Endodermal cell (in vitro differentiated cells): Measurements from ENCODE around the gene HOXD12. TPM values are rescaled to one million over a fixed set of nuclear protein-coding genes. Genes with fewer than 3 reads are reported as not detected.

ENCODE experiments used
- DNase-seq: peaks from one replicate; pipeline ENCODE4 v3.0.0-alpha.2; 2017
- H3K27ac ChIP-seq: 2 replicates; pipeline ENCODE4 v1.5.1; 2013; ENCODE audit warnings: mild to moderate bottlenecking, low read depth, low read length, moderate library complexity
- H3K27me3 ChIP-seq: 2 replicates; pipeline ENCODE4 v1.6.1; 2013; ENCODE audit warnings: mild to moderate bottlenecking, low read length, moderate library complexity; ENCODE audit not compliant: insufficient read depth, control insufficient read depth, poor library complexity, severe bottlenecking
- H3K36me3 ChIP-seq: 2 replicates; pipeline ENCODE4 v1.7.0; 2013; ENCODE audit warnings: mild to moderate bottlenecking, low read length, moderate library complexity; ENCODE audit not compliant: control insufficient read depth, insufficient read depth
- H3K4me1 ChIP-seq: one replicate; pipeline ENCODE4 v1.7.0; 2013; ENCODE audit warnings: low read length; ENCODE audit not compliant: control insufficient read depth, insufficient read depth
- H3K4me3 ChIP-seq: 2 replicates; pipeline ENCODE4 v1.5.1; 2013; ENCODE audit warnings: mild to moderate bottlenecking, low read length, moderate library complexity
- H3K9ac ChIP-seq: 2 replicates; pipeline ENCODE4 v1.6.1; 2013; ENCODE audit warnings: mild to moderate bottlenecking, low read length, moderate library complexity; ENCODE audit not compliant: poor library complexity, severe bottlenecking; ENCODE audit errors: extremely low read depth
- H3K9me3 ChIP-seq: 2 replicates; pipeline ENCODE4 v1.6.1; 2013; ENCODE audit warnings: mild to moderate bottlenecking, low read length, moderate library complexity; ENCODE audit not compliant: control insufficient read depth
- H3K27ac Mint-ChIP-seq: 2 replicates; pipeline ENCODE4 v1.8.0; 2020; ENCODE audit warnings: mixed read lengths
- H3K27me3 Mint-ChIP-seq: 2 replicates; pipeline ENCODE4 v1.8.0; 2021; ENCODE audit warnings: mild to moderate bottlenecking, mixed read lengths; ENCODE audit not compliant: insufficient read depth
- H3K36me3 Mint-ChIP-seq: 2 replicates; pipeline ENCODE4 v1.8.0; 2020; ENCODE audit warnings: low read depth, mixed read lengths
- H3K4me1 Mint-ChIP-seq: 2 replicates; pipeline ENCODE4 v1.8.0; 2020; ENCODE audit warnings: mixed read lengths
- H3K4me3 Mint-ChIP-seq: 2 replicates; pipeline ENCODE4 v1.8.0; 2020; ENCODE audit warnings: mild to moderate bottlenecking, moderate library complexity, mixed read lengths
- H3K9me3 Mint-ChIP-seq: 2 replicates; pipeline ENCODE4 v1.8.0; 2020; ENCODE audit warnings: mild to moderate bottlenecking, mixed read lengths
- WGBS, 2 experiments: methylation state at CpG; one replicate each; pipeline versions ENCODE4 v1.1.5 to v1.1.7; 2013; ENCODE audit warnings: missing lambda C conversion rate in 2 of 2, mixed read lengths in 1 of 2; ENCODE audit not compliant: insufficient coverage in 1 of 2, insufficient read length in 1 of 2; 5-methylcytosine and 5-hydroxymethylcytosine counted together
- microRNA-seq: library from miRNA; unstranded; fragments of <30 nt; microRNA quantifications from one replicate; pipeline ENCODE4 v1.2.0, GENCODE V29; 2020; ENCODE audit warnings: borderline microRNAs expressed
- total RNA-seq, 2 donors: library from RNA; stranded (reverse); fragmentation: NEBNext Ultra II Directional in 1 of 2; extraction: Animal tissue kit (Norgen Biotek cat#: 25700) in 1 of 2; gene quantifications; 2 replicates in 1 of 2; 3 replicates in 1 of 2; pipeline ENCODE4 v1.2.1, GENCODE V29; 2021
- TF ChIP-seq, protein P1 (sequence below): fragments of 200-600 bp; sonication (generic); conservative IDR thresholded peaks from 2 replicates; pipeline ENCODE4 v1.5.0; 2021; ENCODE audit warnings: antibody characterized with exemption, mild to moderate bottlenecking

The HOXD12 gene
- total RNA-seq, 2 donors from 2014 or later = not detected

GRCh38 chr2:176151442-176152287 is 52.1 kb downstream of the HOXD12 start, which contains the start of gene HOXD4:
HOXD4 (plus strand) TSS chr2:176151550; CDS start chr2:176151634, 84 bp downstream.
- H3K9me3 ChIP-seq = no peaks in the 10 kb centered on the region
- Mint-ChIP-seq H3K27ac (no peak within 1 kb of the TSS), H3K9me3 (no peaks in the 10 kb centered on the region), H3K4me3 (peak within 1 kb of the TSS; percentile 38), H3K27me3 (peaks cover 100% of the 10 kb centered on the region), H3K36me3 (no peaks in the 10 kb centered on the region), H3K4me1 (peaks cover 8% of the 10 kb centered on the region)
- 5 to 6% methylated on average over 16 to 55 of the region's 55 CpGs for WGBS, 2 experiments
- H3K4me1 ChIP-seq = no peaks in the 10 kb centered on the region
- H3K27me3 ChIP-seq = peaks cover 100% of the 10 kb centered on the region
- TF ChIP-seq, protein P1, sequence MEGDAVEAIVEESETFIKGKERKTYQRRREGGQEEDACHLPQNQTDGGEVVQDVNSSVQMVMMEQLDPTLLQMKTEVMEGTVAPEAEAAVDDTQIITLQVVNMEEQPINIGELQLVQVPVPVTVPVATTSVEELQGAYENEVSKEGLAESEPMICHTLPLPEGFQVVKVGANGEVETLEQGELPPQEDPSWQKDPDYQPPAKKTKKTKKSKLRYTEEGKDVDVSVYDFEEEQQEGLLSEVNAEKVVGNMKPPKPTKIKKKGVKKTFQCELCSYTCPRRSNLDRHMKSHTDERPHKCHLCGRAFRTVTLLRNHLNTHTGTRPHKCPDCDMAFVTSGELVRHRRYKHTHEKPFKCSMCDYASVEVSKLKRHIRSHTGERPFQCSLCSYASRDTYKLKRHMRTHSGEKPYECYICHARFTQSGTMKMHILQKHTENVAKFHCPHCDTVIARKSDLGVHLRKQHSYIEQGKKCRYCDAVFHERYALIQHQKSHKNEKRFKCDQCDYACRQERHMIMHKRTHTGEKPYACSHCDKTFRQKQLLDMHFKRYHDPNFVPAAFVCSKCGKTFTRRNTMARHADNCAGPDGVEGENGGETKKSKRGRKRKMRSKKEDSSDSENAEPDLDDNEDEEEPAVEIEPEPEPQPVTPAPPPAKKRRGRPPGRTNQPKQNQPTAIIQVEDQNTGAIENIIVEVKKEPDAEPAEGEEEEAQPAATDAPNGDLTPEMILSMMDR = no peak
- H3K4me3 ChIP-seq = peak within 1 kb of the TSS; percentile 53
- peak; percentile 78 for DNase-seq
- no peak within 1 kb of the TSS for H3K9ac ChIP-seq
- H3K36me3 ChIP-seq = no peaks in the 10 kb centered on the region
- H3K27ac ChIP-seq = no peak within 1 kb of the TSS

Small RNAs within 50 kb of the gene (microRNA-seq; reads per million reads assigned to microRNA genes)
- gene MIR10B = 17.6 reads per million, percentile 54 among the genes with 10 or more reads in this experiment

Other genes with a start within 250 kb of the HOXD12 start
- gene LNPK, start 97.5 kb upstream of the HOXD12 start, total RNA-seq = 10 to 100 TPM; 15.0 to 20.2 TPM
- not detected for gene EVX2, start 15.8 kb upstream of the HOXD12 start, total RNA-seq
- under 1 TPM; 0.11 to 0.40 TPM for gene HOXD13, start 7.1 kb upstream of the HOXD12 start, total RNA-seq
- gene HOXD11, start 7.5 kb downstream of the HOXD12 start, total RNA-seq = not detected
- gene HOXD10, start 17.0 kb downstream of the HOXD12 start, total RNA-seq = not detected
- not detected for gene HOXD9, start 22.9 kb downstream of the HOXD12 start, total RNA-seq
- gene HOXD8, start 29.9 kb downstream of the HOXD12 start, total RNA-seq = not detected
- not detected for gene HOXD4, start 51.8 kb downstream of the HOXD12 start, total RNA-seq
- gene HOXD3, start 57.5 kb downstream of the HOXD12 start, total RNA-seq = not detected
- under 1 TPM; 0.18 TPM for gene HOXD1, start 88.9 kb downstream of the HOXD12 start, total RNA-seq
- gene MTX2, start 169.6 kb downstream of the HOXD12 start, total RNA-seq = 10 to 100 TPM; 34.1 to 42.3 TPM